Heart right ventricle (tissue), 16 donors: ENCODE data around the gene PEX16. TPM values are rescaled to one million over a fixed set of nuclear protein-coding genes. Genes with fewer than 3 reads are reported as not detected.

Source experiments
- ATAC-seq, 8 donors: fragments of 200-7000 bp; cut with Tn5 transposase; one replicate each; pipeline ENCODE4 v1.9.1; 2020; ENCODE audit warnings: mild to moderate bottlenecking in 8 of 8, moderate library complexity in 8 of 8, moderate number of reproducible peaks in 1 of 8
- DNase-seq, 2 donors: peaks; one replicate each; pipeline ENCODE4 v3.0.0-alpha.2; 2020
- H3K27ac ChIP-seq, 10 donors: fragments of 200-600 bp; sonication (generic) in 2 of 10; one replicate each; pipeline versions ENCODE4 v1.5.0 to v1.8.0; 2020 to 2022; ENCODE audit warnings: mild to moderate bottlenecking in 3 of 10
- H3K27me3 ChIP-seq, 7 donors: fragments of 200-600 bp; one replicate each; pipeline ENCODE4 v1.8.0; 2021 to 2022; ENCODE audit warnings: mild to moderate bottlenecking in 2 of 7
- H3K36me3 ChIP-seq, 9 donors: fragments of 200-600 bp; sonication (generic) in 1 of 9; one replicate each; pipeline versions ENCODE4 v1.5.0 to v1.8.0; 2020 to 2022; ENCODE audit warnings: mild to moderate bottlenecking in 2 of 9
- H3K4me1 ChIP-seq, 9 donors: fragments of 200-600 bp; sonication (generic) in 1 of 9; one replicate each; pipeline versions ENCODE4 v1.5.0 to v1.8.0; 2020 to 2022; ENCODE audit warnings: mild to moderate bottlenecking in 4 of 9
- H3K4me3 ChIP-seq, 10 donors: fragments of 200-600 bp; sonication (generic) in 2 of 10; one replicate each; pipeline versions ENCODE4 v1.5.0 to v1.8.0; 2020 to 2022; ENCODE audit warnings: mild to moderate bottlenecking in 7 of 10, moderate library complexity in 2 of 10
- H3K9me3 ChIP-seq, 11 donors: fragments of 200-600 bp in 10 of 11; sonication (generic) in 2 of 11; one replicate each; pipeline versions ENCODE4 v1.5.0 to v1.8.0; 2013 to 2022; ENCODE audit warnings: mild to moderate bottlenecking in 2 of 11, control low read depth in 1 of 11, moderate library complexity in 1 of 11
- WGBS, 2 donors: extraction: QIAGEN DNeasy Blood & Tissue Kit; methylation state at CpG; one replicate each; pipeline ENCODE4 v1.1.7; 2013; ENCODE audit warnings: inconsistent platforms in 1 of 2; 5-methylcytosine and 5-hydroxymethylcytosine counted together
- intact Hi-C, 10 donors: fragments of 100-400 bp; cut with DNase I; formaldehyde crosslinking; loops; one replicate each; pipeline versions ENCODE4 v1.11.1 to v1.14.2; 2022
- polyA plus RNA-seq, 2 donors: library from polyadenylated mRNA; stranded (reverse); fragments of 200-250 nt; gene quantifications; one replicate each; pipeline ENCODE4 v1.2.3, GENCODE V29; 2013
- total RNA-seq, 10 donors: library from RNA; stranded (reverse); fragmentation: NEBNext Ultra II Directional in 3 of 10; extraction: Animal tissue kit (Norgen Biotek cat#: 25700) in 3 of 10; gene quantifications; one replicate each; pipeline versions ENCODE4 v1.2.1 to v1.2.4, GENCODE V29; 2021 to 2023
- TF ChIP-seq, protein P1 (sequence below), 9 donors: fragments of 200-600 bp; sonication (generic) in 2 of 9; IDR thresholded peaks; one replicate each; pipeline versions ENCODE4 v1.5.0 to v1.8.0; 2021 to 2022; ENCODE audit warnings: antibody characterized with exemption in 9 of 9, mild to moderate bottlenecking in 5 of 9, moderate library complexity in 1 of 9
- donor health status: Arrhythmogenic right ventricular cardiomyopathy.
- donor health status: ischemic (EF 13 %, LVEDD 7.1; RV severe dilation, severe dysfunction).
- donor health status: healthy with polysubstance abuse.
- donor health status: DM: no; HTN: yes; CAD: no.
- donor health status: DM: no; HTN: no; CAD: no.
- donor health status: ischemic (EF 25% LVEDD 6.9; RV normal size, moderate dysfunction).
- donor health status: ischemic (EF 25% LVEDD 5.7; RV mildly dilated, moderate dysfunction).
- donor health status: healthy.
- donor health status: DM: yes; HTN: yes; CAD: no.
- donor health status: Ischemic cardiomyopathy.
- donor health status: ischemic (EF 35%, LVEDD 5.7; RV mildly dilated, moderate dysfunction).
- donor health status: nonischemic (EF 11% LVEDD 7.7; RV severe dilation, severe dysfunction).
- donor health status: DM: yes; HTN: yes; CAD: no.
- donor health status: PGD.
- donor health status: ischemic (EF 29% LVEDD 5.4; RV normal size, mild dysfunction).
- donor health status: nonischemic (EF 23%, LVEDD 6.1; RV moderate dilation, normal function).

Gene PEX16
- total and polyA plus RNA-seq, 12 donors, result 10.8 to 25.4 (median 13.9) TPM

DNA sequence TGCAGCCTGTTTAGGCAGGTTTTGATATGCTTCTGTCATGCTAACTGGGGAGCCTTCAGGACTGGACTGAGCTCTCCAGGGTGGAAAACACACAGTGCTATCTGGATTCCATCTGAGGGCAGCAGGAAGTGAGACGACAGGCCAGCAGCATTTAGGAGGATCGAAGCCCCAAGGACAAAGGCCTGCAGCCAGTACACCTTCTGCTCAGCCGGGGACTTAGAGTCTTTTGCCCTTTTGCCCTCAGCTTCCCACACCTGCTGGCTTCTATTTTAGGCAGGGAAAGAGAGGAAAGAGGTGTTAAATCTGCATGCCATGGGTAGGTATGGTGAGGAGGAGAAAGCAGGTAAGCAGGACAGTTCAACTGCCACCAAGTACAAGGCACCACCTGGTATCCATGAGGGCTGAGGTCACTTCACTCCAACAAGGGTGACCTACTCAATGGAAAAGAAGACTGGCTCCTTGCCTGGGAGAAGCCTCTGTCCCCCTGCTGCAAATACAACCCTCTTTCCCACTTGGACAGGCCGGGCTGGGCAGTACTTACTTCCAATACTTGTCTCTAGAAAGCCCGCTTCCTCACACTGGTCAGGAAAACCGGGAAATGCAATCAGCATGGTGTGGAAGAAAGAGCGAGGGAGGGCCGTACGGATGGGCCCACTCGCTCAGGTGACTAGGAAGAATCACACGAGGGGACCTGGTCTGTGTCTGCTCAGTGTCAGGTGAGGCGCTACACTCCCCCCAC, 17.1 kb upstream of the PEX16 start:
- no peak for DNase-seq
- H3K36me3 ChIP-seq, result peaks cover 0 to 90% (median 37%) of the 10 kb centered on the region in 9 donors
- no peak for ATAC-seq
- no peak overlapping the region for H3K27ac ChIP-seq
- intact Hi-C loops, result no loop called here
- TF ChIP-seq, protein P1, sequence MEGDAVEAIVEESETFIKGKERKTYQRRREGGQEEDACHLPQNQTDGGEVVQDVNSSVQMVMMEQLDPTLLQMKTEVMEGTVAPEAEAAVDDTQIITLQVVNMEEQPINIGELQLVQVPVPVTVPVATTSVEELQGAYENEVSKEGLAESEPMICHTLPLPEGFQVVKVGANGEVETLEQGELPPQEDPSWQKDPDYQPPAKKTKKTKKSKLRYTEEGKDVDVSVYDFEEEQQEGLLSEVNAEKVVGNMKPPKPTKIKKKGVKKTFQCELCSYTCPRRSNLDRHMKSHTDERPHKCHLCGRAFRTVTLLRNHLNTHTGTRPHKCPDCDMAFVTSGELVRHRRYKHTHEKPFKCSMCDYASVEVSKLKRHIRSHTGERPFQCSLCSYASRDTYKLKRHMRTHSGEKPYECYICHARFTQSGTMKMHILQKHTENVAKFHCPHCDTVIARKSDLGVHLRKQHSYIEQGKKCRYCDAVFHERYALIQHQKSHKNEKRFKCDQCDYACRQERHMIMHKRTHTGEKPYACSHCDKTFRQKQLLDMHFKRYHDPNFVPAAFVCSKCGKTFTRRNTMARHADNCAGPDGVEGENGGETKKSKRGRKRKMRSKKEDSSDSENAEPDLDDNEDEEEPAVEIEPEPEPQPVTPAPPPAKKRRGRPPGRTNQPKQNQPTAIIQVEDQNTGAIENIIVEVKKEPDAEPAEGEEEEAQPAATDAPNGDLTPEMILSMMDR (IDR thresholded peaks at IDR 0.05), result no peak
- no peaks in the 10 kb centered on the region for H3K27me3 ChIP-seq
- no peaks in the 10 kb centered on the region for H3K9me3 ChIP-seq
- peaks cover 0 to 21% (median 13%) of the 10 kb centered on the region in 9 donors for H3K4me1 ChIP-seq
- 75 to 80% methylated on average over 12 of the region's 12 CpGs for WGBS, 2 donors
- H3K4me3 ChIP-seq, result no peak overlapping the region

GRCh38 chr11:45933846-45934579, 16.3 kb upstream of the PEX16 start:
- TF ChIP-seq, protein P1 (IDR thresholded peaks at IDR 0.05), result no peak
- Histone ChIP-seq H3K27me3 (no peaks in the 10 kb centered on the region), H3K36me3 (peaks cover 0 to 82% (median 37%) of the 10 kb centered on the region in 9 donors), H3K4me3 (no peak overlapping the region), H3K4me1 (peaks cover 0 to 24% (median 13%) of the 10 kb centered on the region in 9 donors), H3K27ac (no peak overlapping the region), H3K9me3 (no peaks in the 10 kb centered on the region)
- DNase-seq, result no peak
- intact Hi-C loops, result no loop called here
- ATAC-seq, result no peak
- 91 to 94% methylated on average over 21 of the region's 21 CpGs for WGBS, 2 donors

GRCh38 chr11:45933131-45933831, 15.6 kb upstream of the PEX16 start:
- TF ChIP-seq, protein P1 (IDR thresholded peaks at IDR 0.05), result no peak
- Histone ChIP-seq H3K4me1 (peaks cover 0 to 24% (median 13%) of the 10 kb centered on the region in 9 donors), H3K27ac (no peak overlapping the region), H3K27me3 (no peaks in the 10 kb centered on the region), H3K4me3 (no peak overlapping the region), H3K9me3 (no peaks in the 10 kb centered on the region), H3K36me3 (peaks cover 0 to 75% (median 36%) of the 10 kb centered on the region in 9 donors)
- ATAC-seq, result no peak
- WGBS, 2 donors, result 82 to 85% methylated on average over 15 of the region's 15 CpGs
- no peak for DNase-seq
- intact Hi-C loops, result no loop called here

DNA sequence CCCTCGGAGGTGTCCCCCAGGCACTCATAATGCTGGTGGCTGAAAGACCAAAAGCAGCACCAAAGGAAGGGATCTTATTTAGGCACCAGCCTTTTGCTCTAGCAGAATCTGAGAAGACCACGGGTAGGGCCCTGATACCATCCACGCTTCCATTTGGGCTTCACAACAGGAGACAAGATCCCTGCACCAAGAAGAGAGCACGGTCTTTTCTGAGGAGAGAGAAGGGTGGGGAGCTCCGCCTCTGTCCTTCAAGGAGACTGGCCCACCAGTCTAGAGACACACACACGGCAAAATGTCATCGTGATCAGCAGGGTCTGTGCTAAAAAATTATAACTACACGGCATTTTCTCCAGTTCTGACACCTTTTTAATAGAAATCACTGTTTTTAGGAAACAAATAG, 14.5 kb upstream of the PEX16 start:
- TF ChIP-seq, protein P1 (IDR thresholded peaks at IDR 0.05), result no peak
- no peak for ATAC-seq
- Histone ChIP-seq H3K27me3 (no peaks in the 10 kb centered on the region), H3K4me3 (no peak overlapping the region), H3K9me3 (no peaks in the 10 kb centered on the region), H3K27ac (no peak overlapping the region), H3K4me1 (peaks cover 0 to 24% (median 13%) of the 10 kb centered on the region in 9 donors), H3K36me3 (peaks cover 0 to 64% (median 29%) of the 10 kb centered on the region in 9 donors)
- 86 to 89% methylated on average over 8 of the region's 8 CpGs for WGBS, 2 donors
- intact Hi-C loops, result no loop called here
- DNase-seq, result no peak
